Adrenal gland (tissue), 5 donors: ENCODE measurements around the gene PDK2.
A peak's percentile ranks its signal among the peaks of the same experiment; 100 is the strongest.

Experiments
- POLR2A ChIP-seq, 2 donors: fragments of 450-650 bp; IDR thresholded peaks; one replicate each; pipeline ENCODE4 v1.6.1; 2017; ENCODE audit warnings: antibody characterized with exemption in 2 of 2, mild to moderate bottlenecking in 2 of 2, moderate library complexity in 1 of 2
- TF ChIP-seq, protein P1 (sequence below), 6 experiments: fragments of 450-650 bp in 4 of 6; fragments of 200-600 bp in 2 of 6; sonication (generic) in 1 of 6; IDR thresholded peaks; 1 replicate in 5 of 6; 2 replicates in 1 of 6; pipeline versions ENCODE4 v1.5.1 to v1.8.0; 2016 to 2021; ENCODE audit warnings: antibody characterized with exemption in 6 of 6, mild to moderate bottlenecking in 2 of 6, moderate library complexity in 1 of 6
- donor health status: DM: no; HTN: no; CAD: no.

- TF ChIP-seq, protein P1, sequence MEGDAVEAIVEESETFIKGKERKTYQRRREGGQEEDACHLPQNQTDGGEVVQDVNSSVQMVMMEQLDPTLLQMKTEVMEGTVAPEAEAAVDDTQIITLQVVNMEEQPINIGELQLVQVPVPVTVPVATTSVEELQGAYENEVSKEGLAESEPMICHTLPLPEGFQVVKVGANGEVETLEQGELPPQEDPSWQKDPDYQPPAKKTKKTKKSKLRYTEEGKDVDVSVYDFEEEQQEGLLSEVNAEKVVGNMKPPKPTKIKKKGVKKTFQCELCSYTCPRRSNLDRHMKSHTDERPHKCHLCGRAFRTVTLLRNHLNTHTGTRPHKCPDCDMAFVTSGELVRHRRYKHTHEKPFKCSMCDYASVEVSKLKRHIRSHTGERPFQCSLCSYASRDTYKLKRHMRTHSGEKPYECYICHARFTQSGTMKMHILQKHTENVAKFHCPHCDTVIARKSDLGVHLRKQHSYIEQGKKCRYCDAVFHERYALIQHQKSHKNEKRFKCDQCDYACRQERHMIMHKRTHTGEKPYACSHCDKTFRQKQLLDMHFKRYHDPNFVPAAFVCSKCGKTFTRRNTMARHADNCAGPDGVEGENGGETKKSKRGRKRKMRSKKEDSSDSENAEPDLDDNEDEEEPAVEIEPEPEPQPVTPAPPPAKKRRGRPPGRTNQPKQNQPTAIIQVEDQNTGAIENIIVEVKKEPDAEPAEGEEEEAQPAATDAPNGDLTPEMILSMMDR (IDR thresholded peaks at IDR 0.05): peak; percentile 82 to 98 (median 93)
- no peak for TF ChIP-seq POLR2A (IDR thresholded peaks at IDR 0.05)
Measured at GRCh38 chr17:50161023-50161910, 66.1 kb downstream of the PDK2 start.
